Fibroblast of skin of right quadriceps (primary cell): ENCODE results near the gene SELP.

Experiments
- DNase-seq: peaks from one replicate; pipeline ENCODE4 v3.0.0-alpha.2; 2013

SELP gene

DNA sequence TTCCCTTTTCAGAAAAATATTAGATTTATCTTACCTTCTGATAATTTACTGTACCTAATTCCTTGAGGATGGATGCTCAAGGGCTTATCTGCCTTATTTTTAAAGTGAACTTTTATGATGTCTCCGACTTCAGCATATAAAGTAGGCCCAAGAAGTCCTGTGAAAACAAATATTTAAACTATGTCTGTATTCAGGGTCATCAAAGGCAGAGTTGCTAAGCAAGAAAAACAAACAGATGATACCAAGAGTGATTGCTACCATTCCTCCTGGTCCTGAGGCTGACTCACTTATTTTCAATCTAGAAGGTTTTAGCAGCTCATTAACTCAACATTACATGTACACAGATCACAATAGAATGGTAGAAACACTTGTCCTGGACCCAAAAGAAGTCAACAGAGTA lies 57.7 kb downstream of the SELP start:
- DNase-seq: no peak

DNA sequence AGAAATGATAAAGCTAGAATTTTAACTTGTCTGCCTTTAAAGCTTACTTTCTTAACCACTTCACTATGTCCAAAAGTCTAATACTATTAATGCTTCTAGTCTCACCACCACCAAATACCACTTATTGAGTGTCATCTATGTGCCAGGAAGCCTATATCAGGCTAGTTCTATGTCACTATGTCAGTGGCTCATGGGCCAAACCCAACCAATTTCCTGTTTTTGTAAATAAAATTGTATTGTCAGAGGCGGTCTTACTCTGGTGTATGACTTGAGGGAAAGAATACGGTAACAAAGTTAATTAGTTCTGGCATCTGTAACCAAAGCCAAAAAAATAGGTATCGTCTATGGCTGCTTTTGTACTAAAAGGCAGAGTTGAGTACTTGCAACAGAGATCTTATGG lies 58.5 kb downstream of the SELP start:
- no peak for DNase-seq

DNA sequence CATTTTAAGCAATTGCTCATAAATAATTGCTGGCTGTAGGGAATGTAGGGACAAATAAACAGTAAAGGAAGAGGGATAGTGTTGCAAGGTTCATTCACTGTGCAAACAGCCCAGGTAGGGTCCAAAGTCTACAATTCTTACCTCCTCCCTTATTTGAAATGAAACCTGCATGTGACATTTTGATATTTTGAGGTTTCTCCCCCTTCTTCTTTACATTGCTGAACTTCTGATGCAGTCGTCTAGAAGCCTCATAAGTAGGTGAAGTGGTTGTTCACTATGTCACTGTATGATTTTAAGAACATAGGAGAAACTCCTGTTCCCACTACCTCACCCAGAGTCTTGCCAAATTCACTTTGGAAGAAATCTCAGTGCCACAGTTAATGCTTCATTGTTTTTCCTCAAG lies 59.8 kb downstream of the SELP start:
- no peak for DNase-seq

DNA sequence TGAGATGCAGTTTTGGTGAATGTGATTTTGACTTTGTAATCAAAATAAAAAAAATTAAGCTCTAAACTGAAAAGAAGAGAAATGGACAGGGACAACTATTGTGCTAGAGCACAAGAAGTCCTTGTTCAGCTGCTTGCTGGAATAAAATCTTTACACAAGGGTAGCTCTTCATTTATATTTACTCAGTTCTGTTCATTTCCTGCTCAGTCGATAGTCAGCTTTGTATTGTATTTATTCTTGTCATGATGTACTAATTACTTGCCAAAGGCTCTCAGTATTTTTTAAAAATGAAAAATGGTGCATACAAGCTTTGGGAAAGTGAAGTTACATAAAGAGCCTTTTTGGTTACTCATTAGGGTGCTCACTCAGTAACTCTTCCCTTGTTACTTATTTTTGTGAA lies 61.4 kb downstream of the SELP start:
- no peak for DNase-seq

DNA sequence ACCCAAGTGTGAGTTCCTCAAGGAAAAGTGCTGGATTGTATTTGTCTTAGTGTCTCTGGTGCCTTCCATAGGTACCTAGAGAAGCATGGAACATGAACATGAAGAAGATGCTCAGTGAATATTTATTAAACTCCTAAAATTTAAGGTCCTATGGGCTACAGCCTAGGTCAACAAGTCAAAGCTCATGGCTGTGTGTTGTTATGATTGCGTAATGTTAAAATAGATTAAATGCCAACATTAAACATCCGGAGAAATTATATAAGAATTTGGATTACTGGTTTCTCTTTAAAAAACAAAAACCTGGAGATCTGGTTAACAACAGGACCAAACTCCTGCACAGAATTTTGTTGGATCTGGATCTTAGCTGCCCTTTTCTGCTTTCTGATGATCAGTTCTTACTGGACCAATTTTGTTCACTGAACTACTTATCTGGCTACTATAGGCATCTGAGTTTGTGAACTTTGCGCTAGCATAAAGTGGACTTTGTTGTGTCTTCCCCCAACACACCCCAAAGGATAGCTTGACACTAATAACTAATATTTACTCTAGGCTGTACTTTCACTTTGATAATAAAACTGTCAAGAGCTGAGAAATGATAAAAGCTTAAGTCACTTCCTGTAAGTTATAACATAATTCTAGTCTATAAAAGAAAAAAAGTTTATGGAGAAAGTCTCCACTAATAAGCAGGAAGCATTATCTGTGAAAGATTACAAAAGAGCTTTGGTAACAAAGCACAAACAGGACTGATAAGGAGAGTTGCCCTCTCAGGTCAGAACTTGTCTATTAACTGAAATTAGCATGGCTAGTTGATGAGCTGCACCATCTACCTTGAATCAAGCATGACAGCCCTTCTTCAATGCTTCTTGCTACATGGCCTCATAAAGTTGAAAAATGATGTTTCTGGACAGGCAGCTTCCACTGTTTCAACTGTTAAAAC lies 64.3 kb downstream of the SELP start:
- DNase-seq: no peak

DNA sequence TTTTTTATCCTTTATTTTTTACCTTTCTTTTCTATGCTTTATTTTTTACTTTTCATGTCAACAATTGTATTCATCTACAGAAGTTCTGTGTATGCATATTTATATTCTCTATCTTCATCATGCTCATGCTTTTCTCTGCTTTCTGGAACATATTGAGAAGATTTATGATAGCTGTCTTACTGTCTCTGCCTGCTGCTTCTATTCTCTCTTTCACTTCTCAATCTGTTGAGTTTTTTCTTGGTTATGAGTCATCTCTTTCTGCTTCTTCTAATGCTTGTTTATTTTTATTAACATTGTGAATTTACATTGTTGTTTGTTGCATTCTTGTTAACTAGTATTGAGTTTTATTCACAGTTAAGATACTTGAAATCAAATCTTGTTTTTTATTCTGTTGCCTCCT lies 66.3 kb downstream of the SELP start:
- no peak for DNase-seq

DNA sequence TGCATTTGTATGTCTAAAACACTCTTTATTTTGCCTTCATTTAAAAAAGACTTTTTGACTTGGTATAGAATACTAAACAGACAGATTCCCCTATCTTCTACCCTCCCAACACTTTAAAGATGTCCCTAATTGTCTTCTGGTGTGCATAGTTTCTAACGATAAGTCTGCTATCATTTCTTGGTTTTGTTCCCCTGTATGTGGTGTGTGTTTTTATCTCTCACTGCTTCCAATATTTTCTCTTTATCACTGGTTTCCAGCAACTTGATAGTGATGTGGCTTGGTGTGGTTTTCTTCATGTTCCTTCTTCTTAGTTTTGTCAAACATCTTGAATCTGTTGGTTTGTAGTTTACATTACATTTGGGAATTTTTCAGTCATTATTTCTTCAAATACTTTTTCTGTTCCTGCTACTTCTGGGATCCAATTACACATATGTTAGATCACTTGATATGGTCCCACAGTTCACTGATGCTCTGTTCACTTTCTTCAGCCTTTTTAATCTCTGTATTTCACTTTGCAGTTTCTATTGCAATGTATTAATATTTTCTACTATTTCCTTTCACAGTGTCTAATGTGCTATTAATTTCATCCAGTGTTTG lies 66.8 kb downstream of the SELP start:
- DNase-seq: no peak

DNA sequence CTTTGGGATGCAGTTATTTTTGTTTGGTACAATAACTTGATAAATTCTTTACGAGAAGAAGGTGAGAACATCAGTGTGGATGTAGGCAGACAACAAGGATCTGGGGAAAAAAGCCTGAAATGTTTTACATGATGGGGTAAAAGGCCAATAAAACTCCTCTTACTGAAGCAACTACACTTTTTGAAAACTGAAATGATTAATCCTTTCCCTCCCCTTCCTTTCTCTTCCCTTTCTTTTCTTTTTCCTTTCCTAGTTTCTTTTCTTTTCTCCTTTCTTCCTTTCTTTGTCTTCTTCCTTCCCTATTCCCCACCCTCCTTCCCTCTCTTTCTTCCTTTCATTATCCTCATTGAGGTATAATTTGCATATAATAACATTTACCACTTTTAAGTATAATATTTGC lies 68.2 kb downstream of the SELP start:
- DNase-seq: no peak

DNA sequence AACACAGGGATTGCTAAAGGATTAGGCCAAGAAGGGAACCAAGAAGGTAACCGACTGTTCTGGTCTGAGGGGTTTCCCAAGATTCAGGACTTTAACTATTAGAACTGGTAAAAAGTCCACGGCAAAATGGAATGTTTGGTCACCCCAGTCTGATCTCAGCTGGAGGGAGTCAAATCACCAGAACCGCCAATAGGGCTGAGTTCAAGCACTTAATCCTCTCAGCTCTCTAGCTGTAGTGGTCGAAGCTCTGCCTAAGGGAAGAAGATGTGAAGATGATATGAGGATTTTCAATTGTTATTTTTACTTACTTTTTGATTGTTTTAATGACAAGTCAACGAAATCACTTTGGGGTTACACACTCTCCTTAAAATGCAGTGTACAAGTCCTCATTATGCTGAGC lies 72.8 kb downstream of the SELP start:
- DNase-seq: no peak

DNA sequence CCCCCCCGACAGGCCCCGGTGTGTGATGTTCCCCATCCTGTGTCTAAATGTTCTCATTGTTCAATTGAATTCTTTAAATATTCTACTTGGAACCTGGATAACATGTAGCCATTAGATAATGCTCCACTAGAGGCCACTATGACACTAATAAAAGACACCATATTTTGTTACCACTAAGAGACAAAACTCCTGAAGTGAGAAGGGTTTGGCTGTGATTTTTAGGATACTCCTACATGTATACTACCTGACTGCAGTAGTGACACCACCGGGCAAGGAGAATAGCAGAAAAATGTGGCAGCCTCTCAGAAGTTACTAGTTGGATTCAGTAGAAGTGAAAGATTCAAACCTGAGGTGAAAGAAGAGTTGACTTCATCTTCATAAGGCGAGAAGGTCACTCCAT lies 79.6 kb downstream of the SELP start:
- DNase-seq: peak; percentile 32

DNA sequence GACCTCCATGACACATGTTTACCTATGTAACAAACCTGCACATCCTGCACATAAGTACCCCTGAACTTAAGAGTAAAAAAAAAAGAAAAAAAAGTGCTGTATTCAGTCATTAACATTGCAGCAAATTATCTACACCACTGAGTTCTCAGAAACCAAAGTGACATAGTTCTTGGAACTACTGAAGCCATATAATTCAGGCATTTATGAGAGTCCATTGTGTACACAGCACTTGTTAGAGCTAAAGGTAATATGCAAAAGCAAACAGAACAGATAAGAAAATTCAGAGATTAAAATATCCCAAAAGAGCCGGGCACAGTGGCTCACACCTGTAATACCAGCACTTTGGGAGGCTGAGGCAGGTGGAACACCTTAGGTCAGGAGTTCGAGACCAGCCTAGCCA lies 81.6 kb downstream of the SELP start:
- DNase-seq: no peak

DNA sequence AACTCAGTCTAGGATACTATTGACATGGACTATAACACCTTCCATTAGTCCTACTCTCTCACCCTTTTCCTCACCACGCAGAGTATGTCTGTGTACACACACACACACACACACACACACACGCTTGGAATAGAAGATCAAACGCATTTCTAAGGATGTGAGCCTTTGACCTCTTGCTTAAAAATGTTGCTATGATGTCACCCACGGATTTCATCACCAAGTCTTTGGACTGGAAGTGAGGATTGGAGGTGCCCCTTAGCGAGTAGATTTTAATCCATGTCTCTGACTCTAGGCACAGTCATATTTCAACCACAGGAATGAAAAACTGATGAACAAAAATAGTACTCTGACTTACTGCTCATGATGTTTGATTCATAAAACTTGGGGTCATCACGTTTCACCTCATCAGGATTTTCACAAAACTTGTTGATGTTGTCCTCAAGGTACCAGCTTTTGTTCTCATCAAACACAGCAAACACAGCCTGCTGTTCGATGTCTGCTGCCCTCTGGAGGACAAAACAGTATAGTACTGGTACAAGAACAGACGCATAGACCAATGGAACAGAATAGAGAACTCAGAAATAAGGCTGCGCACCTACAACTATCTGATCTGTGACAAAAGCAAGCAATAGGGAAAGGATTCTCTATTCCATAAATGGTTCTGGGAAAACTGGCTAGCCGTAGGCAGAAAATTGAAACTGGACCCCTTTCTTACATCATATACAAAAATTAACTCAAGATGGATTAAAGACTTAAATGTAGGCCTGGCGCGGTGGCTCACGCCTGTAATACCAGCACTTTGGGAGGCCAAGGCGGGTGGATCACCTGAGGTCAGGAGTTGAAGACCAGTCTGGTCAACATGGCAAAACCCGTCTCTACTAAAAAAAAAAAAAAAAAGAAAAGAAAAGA lies 83.6 kb downstream of the SELP start:
- peak; percentile 65 for DNase-seq

DNA sequence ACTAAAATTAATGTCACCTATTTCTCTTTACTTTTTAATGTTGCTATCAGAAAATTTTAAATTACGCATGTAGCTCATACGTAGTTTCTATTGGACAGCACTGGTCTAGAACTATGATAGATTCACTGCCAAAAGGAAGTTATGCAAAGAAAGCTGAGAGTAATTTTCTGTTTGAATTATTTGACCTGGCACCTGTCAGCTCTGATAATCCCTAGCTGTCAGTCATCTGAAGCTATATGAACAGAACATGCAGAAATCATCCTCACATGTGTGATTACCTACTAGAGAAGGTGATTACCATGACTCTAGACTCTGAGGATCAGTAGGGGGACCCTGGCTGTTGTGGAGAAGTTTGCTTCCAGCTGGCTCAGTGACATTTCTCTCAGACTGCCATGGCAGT lies 84.5 kb downstream of the SELP start:
- DNase-seq: no peak

DNA sequence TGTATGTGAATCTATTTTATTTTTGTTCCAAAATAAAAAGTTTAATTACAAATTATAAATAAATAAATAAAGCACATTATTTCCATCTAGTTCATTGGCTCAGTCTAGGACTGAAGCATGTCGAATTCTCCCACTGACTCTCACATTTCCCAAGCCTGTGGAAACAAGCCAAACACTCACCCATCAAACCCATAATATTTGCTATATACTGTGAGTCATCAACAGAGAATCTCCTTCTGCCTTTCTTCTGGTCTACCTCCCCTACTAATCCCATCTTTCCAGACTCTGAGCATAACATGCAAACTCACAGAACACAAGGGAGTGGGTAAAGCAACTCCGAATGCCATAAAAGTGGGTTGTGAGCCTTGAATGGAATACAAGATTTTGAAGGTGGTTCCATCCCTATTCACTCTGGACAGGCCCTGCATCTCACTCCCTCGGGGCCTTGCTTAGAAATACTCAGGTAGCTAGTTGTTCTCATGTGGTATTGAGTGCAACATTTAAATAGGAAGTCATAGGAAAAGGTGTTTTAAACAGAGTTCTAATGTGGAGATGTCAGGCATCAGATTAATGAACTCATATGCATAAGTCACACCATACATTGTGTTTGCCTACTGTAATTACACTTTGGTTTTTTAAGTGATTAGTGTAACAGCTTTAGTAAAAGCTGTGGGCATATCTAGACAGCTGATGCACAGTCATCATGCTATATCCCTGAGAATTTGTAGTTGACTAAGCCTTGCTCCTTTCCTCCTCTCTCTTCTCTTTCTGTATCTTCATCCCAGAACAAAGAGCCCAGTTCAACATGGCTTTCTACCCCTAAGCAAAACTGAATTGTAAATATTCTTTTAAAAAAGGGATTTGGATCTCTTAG lies 90.7 kb downstream of the SELP start:
- DNase-seq: peak; percentile 80
